ENCODE data around the gene CREB3L2.
"Not testable (repeated sequence)": the region's sequence is repeated elsewhere in the genome, so short reads cannot be mapped to it uniquely, and the experiment has no call there.

Gene CREB3L2

DNA sequence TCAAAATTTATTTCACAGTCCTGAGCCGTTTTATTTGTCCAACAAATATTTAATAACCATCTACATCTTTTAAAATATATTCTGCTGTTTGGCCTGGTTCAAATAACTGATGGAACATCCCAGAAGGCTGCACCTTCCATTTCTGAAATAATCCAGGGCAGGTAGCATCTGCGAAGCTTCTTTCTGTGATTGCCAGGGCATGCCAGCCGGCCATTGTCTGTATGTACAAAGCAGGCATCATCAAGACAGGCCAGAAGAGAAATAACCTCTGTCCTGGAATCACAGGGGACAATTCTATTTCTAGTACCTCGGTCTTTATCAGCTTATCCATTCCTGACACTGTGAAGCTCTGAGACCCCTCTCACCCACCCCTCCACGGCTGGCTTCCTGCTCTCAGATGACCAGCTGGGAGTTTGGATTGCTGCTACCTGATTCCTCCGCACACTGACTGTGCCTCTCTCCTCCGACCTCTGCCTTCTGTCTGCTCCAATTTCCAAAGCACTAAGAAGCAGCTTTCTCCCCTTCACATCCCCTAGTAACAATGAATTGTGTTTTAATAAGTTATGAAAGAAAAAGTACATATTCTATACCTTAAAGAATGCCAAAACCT, 163.1 kb downstream of the CREB3L2 start:
- H3K27ac ChIP-seq (ENCODE audit: insufficient read depth in 1 of 2, low read depth in 1 of 2, low read length in 2 of 2, poor library complexity in 1 of 2, severe bottlenecking in 2 of 2) = no peak overlapping the region
- H3K4me3 ChIP-seq (ENCODE audit: control insufficient read depth in 1 of 7, extremely low read depth in 1 of 7, insufficient read depth in 4 of 7, low read depth in 2 of 7, low read length in 6 of 7) = no peak overlapping the region
- no peaks in the 10 kb centered on the region for H3K4me1 ChIP-seq (ENCODE audit: control extremely low read depth in 1 of 4, control insufficient read depth in 4 of 4, insufficient read depth in 4 of 4, low read length in 3 of 4)
- 93% methylated on average over 3 of the region's 7 CpGs for WGBS (ENCODE audit: insufficient coverage)
- H3K9me3 ChIP-seq (ENCODE audit: control extremely low read depth in 1 of 5, control insufficient read depth in 4 of 5, insufficient read depth in 2 of 5, low read depth in 1 of 5, low read length in 4 of 5) = peaks cover 0 to 3% (median 0%) of the 10 kb centered on the region in 5 experiments
- no peak for DNase-seq
- ChIA-PET POLR2A (interaction anchor here (0.5 kb wide), 1 partner anchor 286 kb away, joined by 9 read pairs; no protein-coding TSS in a partner anchor), CTCF (no interaction called here)
- no peaks in the 10 kb centered on the region for H3K36me3 ChIP-seq (ENCODE audit: control insufficient read depth in 4 of 4, insufficient read depth in 4 of 4, low read length in 3 of 4)
- H3K27me3 ChIP-seq (replicated peaks in 2 of 5; ENCODE audit: control insufficient read depth in 4 of 5, insufficient read depth in 5 of 5, low read length in 4 of 5) = peaks cover 4 to 24% (median 19%) of the 10 kb centered on the region in 5 experiments

DNA sequence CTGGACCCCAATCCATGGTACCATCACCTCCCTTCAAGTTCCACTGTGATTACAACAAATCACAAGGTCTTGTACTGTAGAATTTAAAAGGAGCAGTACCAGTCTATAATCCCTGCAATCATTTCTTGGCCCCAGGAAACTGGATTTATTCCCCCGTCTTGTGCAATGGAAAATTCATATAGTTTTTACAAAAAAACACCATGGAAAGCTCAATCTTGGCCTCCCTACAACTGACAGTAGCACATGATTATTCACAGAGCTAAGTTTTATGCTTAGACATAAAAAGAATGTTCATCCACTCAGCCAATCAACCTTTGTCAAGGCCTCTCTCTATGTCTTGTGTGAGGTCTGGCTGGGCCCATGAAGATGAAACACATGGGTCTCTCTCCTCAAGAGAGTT, 165.3 kb downstream of the CREB3L2 start:
- Histone ChIP-seq H3K27ac (ENCODE audit: insufficient read depth in 1 of 2, low read depth in 1 of 2, low read length in 2 of 2, poor library complexity in 1 of 2, severe bottlenecking in 2 of 2) (no peak overlapping the region), H3K9me3 (ENCODE audit: control extremely low read depth in 1 of 5, control insufficient read depth in 4 of 5, insufficient read depth in 2 of 5, low read depth in 1 of 5, low read length in 4 of 5) (peaks cover 0 to 14% (median 10%) of the 10 kb centered on the region in 5 experiments), H3K36me3 (ENCODE audit: control insufficient read depth in 4 of 4, insufficient read depth in 4 of 4, low read length in 3 of 4) (no peaks in the 10 kb centered on the region), H3K27me3 (replicated peaks in 2 of 5; ENCODE audit: control insufficient read depth in 4 of 5, insufficient read depth in 5 of 5, low read length in 4 of 5) (peaks cover 2 to 18% (median 9%) of the 10 kb centered on the region in 5 experiments), H3K4me1 (ENCODE audit: control extremely low read depth in 1 of 4, control insufficient read depth in 4 of 4, insufficient read depth in 4 of 4, low read length in 3 of 4) (no peaks in the 10 kb centered on the region), H3K4me3 (ENCODE audit: control insufficient read depth in 1 of 7, extremely low read depth in 1 of 7, insufficient read depth in 4 of 7, low read depth in 2 of 7, low read length in 6 of 7) (no peak overlapping the region)
- DNase-seq = no peak
- 100% methylated on average over 1 of the region's 1 CpG for WGBS (ENCODE audit: insufficient coverage)
- CTCF ChIA-PET = no interaction called here
- POLR2A ChIA-PET = no interaction called here

DNA sequence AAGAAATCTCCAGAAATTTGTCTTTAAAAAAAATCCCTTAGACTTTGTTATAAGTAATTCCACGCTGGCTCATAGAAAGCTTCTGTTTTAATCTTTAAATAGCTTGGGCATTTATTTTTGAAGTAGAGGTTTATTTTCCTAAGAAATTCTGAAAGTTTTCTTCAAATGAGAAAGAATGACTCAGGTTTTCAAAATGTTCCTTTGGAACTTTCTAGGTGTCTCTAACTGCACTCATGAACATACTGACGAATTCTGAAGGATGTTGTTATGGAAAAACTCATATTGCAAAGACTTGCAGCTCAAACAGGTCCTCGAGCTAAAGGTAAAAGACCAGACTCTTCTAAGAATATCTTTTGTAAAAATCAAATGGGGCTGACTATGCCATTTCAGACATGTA, 165.8 kb downstream of the CREB3L2 start:
- peaks cover 0 to 17% (median 10%) of the 10 kb centered on the region in 5 experiments for H3K9me3 ChIP-seq (ENCODE audit: control extremely low read depth in 1 of 5, control insufficient read depth in 4 of 5, insufficient read depth in 2 of 5, low read depth in 1 of 5, low read length in 4 of 5)
- H3K27me3 ChIP-seq (replicated peaks in 2 of 5; ENCODE audit: control insufficient read depth in 4 of 5, insufficient read depth in 5 of 5, low read length in 4 of 5) = peaks cover 0 to 16% (median 9%) of the 10 kb centered on the region in 5 experiments
- CTCF ChIA-PET = no interaction called here
- H3K4me1 ChIP-seq (ENCODE audit: control extremely low read depth in 1 of 4, control insufficient read depth in 4 of 4, insufficient read depth in 4 of 4, low read length in 3 of 4) = no peaks in the 10 kb centered on the region
- H3K4me3 ChIP-seq (ENCODE audit: control insufficient read depth in 1 of 7, extremely low read depth in 1 of 7, insufficient read depth in 4 of 7, low read depth in 2 of 7, low read length in 6 of 7) = no peak overlapping the region
- no peak for DNase-seq
- no peak overlapping the region for H3K27ac ChIP-seq (ENCODE audit: insufficient read depth in 1 of 2, low read depth in 1 of 2, low read length in 2 of 2, poor library complexity in 1 of 2, severe bottlenecking in 2 of 2)
- H3K36me3 ChIP-seq (ENCODE audit: control insufficient read depth in 4 of 4, insufficient read depth in 4 of 4, low read length in 3 of 4) = no peaks in the 10 kb centered on the region
- POLR2A ChIA-PET = no interaction called here
- no CpG with 5 or more reads among the region's 3 CpGs for WGBS (ENCODE audit: insufficient coverage)

DNA sequence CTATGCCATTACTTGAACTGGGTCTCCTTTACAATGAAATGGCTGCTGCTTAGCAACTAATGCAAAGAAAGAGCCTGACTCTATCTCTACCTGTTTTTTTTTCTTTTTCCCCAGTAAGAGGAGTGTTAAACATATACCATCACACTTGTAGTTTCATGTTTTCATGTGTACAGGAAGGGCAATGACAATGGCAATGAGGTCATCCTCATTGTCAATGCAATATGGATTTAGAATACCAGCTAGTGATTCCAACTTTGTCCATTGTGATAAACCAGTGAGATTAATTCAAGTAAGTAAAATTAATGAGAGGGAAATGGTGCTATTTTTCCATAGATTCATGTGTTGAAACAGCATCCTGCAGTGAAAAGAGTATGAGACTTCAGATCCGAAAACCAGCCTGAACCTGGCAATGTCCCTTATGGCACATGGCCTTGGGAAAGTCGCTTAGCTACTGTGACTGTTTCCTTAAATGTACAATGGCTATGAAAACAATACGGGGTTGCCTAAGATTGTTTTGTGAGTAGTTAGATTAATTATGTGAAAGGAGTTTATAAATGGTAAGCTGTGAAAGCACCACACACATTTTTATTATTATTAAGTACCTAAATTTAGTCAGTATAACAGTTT, 166.3 kb downstream of the CREB3L2 start:
- H3K36me3 ChIP-seq (ENCODE audit: control insufficient read depth in 4 of 4, insufficient read depth in 4 of 4, low read length in 3 of 4) = no peaks in the 10 kb centered on the region
- CTCF ChIA-PET = no interaction called here
- POLR2A ChIA-PET = no interaction called here
- peaks cover 0 to 14% (median 8%) of the 10 kb centered on the region in 5 experiments for H3K27me3 ChIP-seq (replicated peaks in 2 of 5; ENCODE audit: control insufficient read depth in 4 of 5, insufficient read depth in 5 of 5, low read length in 4 of 5)
- no peaks in the 10 kb centered on the region for H3K4me1 ChIP-seq (ENCODE audit: control extremely low read depth in 1 of 4, control insufficient read depth in 4 of 4, insufficient read depth in 4 of 4, low read length in 3 of 4)
- DNase-seq = no peak
- 100% methylated on average over 2 of the region's 3 CpGs for WGBS (ENCODE audit: insufficient coverage)
- no peak overlapping the region for H3K4me3 ChIP-seq (ENCODE audit: control insufficient read depth in 1 of 7, extremely low read depth in 1 of 7, insufficient read depth in 4 of 7, low read depth in 2 of 7, low read length in 6 of 7)
- no peak overlapping the region for H3K27ac ChIP-seq (ENCODE audit: insufficient read depth in 1 of 2, low read depth in 1 of 2, low read length in 2 of 2, poor library complexity in 1 of 2, severe bottlenecking in 2 of 2)
- H3K9me3 ChIP-seq (ENCODE audit: control extremely low read depth in 1 of 5, control insufficient read depth in 4 of 5, insufficient read depth in 2 of 5, low read depth in 1 of 5, low read length in 4 of 5) = peaks cover 0 to 17% (median 10%) of the 10 kb centered on the region in 5 experiments

DNA sequence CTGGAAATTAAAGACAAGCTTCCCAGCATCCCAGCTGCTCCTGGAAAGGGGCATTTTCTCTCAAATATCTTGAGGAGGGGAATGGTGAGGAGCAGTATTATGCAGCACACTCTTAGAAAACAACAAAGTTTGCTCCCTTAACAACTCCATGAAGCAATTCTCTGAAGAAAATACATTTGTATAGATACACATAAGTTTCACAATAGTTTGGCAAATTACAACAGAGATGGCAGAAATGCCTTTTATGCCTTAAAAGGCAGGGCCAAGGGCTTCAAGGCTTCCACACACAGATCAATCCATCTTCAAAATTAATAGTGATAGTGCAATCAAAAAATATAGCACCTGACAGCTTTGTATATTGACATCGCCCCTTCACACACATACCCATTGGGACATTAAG, 167.3 kb downstream of the CREB3L2 start:
- Histone ChIP-seq H3K36me3 (ENCODE audit: control insufficient read depth in 4 of 4, insufficient read depth in 4 of 4, low read length in 3 of 4) (no peaks in the 10 kb centered on the region), H3K4me1 (ENCODE audit: control extremely low read depth in 1 of 4, control insufficient read depth in 4 of 4, insufficient read depth in 4 of 4, low read length in 3 of 4) (no peaks in the 10 kb centered on the region), H3K27me3 (replicated peaks in 2 of 5; ENCODE audit: control insufficient read depth in 4 of 5, insufficient read depth in 5 of 5, low read length in 4 of 5) (peaks cover 0 to 14% (median 2%) of the 10 kb centered on the region in 5 experiments), H3K9me3 (ENCODE audit: control extremely low read depth in 1 of 5, control insufficient read depth in 4 of 5, insufficient read depth in 2 of 5, low read depth in 1 of 5, low read length in 4 of 5) (peaks cover 0 to 17% (median 10%) of the 10 kb centered on the region in 5 experiments), H3K4me3 (ENCODE audit: control insufficient read depth in 1 of 7, extremely low read depth in 1 of 7, insufficient read depth in 4 of 7, low read depth in 2 of 7, low read length in 6 of 7) (no peak overlapping the region), H3K27ac (ENCODE audit: insufficient read depth in 1 of 2, low read depth in 1 of 2, low read length in 2 of 2, poor library complexity in 1 of 2, severe bottlenecking in 2 of 2) (no peak overlapping the region)
- WGBS (ENCODE audit: insufficient coverage) = 100% methylated on average over 1 of the region's 1 CpG
- CTCF ChIA-PET = no interaction called here
- POLR2A ChIA-PET = no interaction called here
- no peak for DNase-seq

DNA sequence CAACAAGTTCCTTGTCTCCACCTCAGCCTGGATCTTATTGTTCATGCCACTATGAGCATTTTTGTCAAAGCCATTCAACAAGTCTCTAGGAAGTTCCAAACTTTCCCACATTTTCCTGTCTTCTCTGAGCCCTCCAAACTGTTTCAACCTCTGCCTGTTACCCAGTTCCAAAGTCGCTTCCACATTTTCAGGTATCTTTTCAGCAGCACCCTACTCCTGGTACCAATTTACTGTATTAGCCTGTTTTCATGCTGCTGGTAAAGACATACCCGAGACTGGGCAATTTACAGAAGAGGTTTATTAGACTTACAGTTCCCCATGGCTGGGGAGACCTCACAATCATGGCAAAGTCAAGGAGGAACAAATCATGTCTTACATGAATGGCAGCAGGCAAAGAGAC, 168.9 kb downstream of the CREB3L2 start:
- H3K4me1 ChIP-seq (ENCODE audit: control extremely low read depth in 1 of 4, control insufficient read depth in 4 of 4, insufficient read depth in 4 of 4, low read length in 3 of 4); POLR2A ChIA-PET; DNase-seq; H3K36me3 ChIP-seq (ENCODE audit: control insufficient read depth in 4 of 4, insufficient read depth in 4 of 4, low read length in 3 of 4); H3K4me3 ChIP-seq (ENCODE audit: control insufficient read depth in 1 of 7, extremely low read depth in 1 of 7, insufficient read depth in 4 of 7, low read depth in 2 of 7, low read length in 6 of 7); H3K27ac ChIP-seq (ENCODE audit: insufficient read depth in 1 of 2, low read depth in 1 of 2, low read length in 2 of 2, poor library complexity in 1 of 2, severe bottlenecking in 2 of 2): not testable (repeated sequence)
- CTCF ChIA-PET = interaction anchor here (1.4 kb wide), 1 partner anchor 12 kb away, joined by 4 read pairs; no protein-coding TSS in a partner anchor
- peaks cover 0 to 17% (median 10%) of the 10 kb centered on the region in 5 experiments for H3K9me3 ChIP-seq (ENCODE audit: control extremely low read depth in 1 of 5, control insufficient read depth in 4 of 5, insufficient read depth in 2 of 5, low read depth in 1 of 5, low read length in 4 of 5)
- peaks cover 0 to 17% (median 2%) of the 10 kb centered on the region in 5 experiments for H3K27me3 ChIP-seq (replicated peaks in 2 of 5; ENCODE audit: control insufficient read depth in 4 of 5, insufficient read depth in 5 of 5, low read length in 4 of 5)
- WGBS (ENCODE audit: insufficient coverage) = 100% methylated on average over 2 of the region's 2 CpGs

DNA sequence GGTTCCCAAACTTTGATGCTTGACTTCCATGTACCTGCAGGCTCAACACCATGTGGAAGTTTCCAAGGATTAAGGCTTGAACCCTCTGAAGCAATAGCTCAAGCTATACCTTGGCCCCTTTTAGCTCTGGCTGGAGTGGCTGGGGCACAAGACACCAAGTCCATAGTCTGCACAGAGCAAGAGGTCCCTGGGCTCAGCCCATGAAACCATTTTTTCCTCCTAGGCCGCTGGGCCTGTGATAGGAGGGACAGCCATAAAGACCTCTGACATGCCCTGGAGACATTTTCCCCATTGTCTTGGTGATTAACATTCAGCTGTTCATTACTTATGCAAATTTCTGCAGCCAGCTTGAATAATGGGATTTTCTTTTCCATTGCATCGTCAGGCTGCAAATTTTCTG, 169.5 kb downstream of the CREB3L2 start:
- Histone ChIP-seq H3K27ac (ENCODE audit: insufficient read depth in 1 of 2, low read depth in 1 of 2, low read length in 2 of 2, poor library complexity in 1 of 2, severe bottlenecking in 2 of 2) (no peak overlapping the region), H3K4me1 (ENCODE audit: control extremely low read depth in 1 of 4, control insufficient read depth in 4 of 4, insufficient read depth in 4 of 4, low read length in 3 of 4) (no peaks in the 10 kb centered on the region), H3K27me3 (replicated peaks in 2 of 5; ENCODE audit: control insufficient read depth in 4 of 5, insufficient read depth in 5 of 5, low read length in 4 of 5) (peaks cover 0 to 15% (median 1%) of the 10 kb centered on the region in 5 experiments), H3K9me3 (ENCODE audit: control extremely low read depth in 1 of 5, control insufficient read depth in 4 of 5, insufficient read depth in 2 of 5, low read depth in 1 of 5, low read length in 4 of 5) (peaks cover 0 to 17% (median 10%) of the 10 kb centered on the region in 5 experiments), H3K4me3 (ENCODE audit: control insufficient read depth in 1 of 7, extremely low read depth in 1 of 7, insufficient read depth in 4 of 7, low read depth in 2 of 7, low read length in 6 of 7) (no peak overlapping the region), H3K36me3 (ENCODE audit: control insufficient read depth in 4 of 4, insufficient read depth in 4 of 4, low read length in 3 of 4) (no peaks in the 10 kb centered on the region)
- ChIA-PET CTCF (interaction anchor here (1.4 kb wide), 1 partner anchor 11 kb away, joined by 4 read pairs; no protein-coding TSS in a partner anchor), POLR2A (no interaction called here)
- DNase-seq = no peak
- 100% methylated on average over 2 of the region's 2 CpGs for WGBS (ENCODE audit: insufficient coverage)
